SK-N-SH (cell line): ENCODE results near the gene GHRL. TPM values are rescaled to one million over a fixed set of nuclear protein-coding genes. Genes with fewer than 3 reads are reported as not detected.

Source experiments
- CTCF ChIA-PET: fragments of 300-600, 350-600 bp; formaldehyde crosslinking; extraction: SDS; loops from one replicate; lab custom pipeline; 2021; lab: Yijun Ruan, JAX
- POLR2A ChIA-PET: fragments of 350-600 bp; sonication (Branson Sonifier 250); formaldehyde crosslinking; extraction: SDS; loops from one replicate; lab custom pipeline; 2020; ENCODE audit warnings: antibody characterized with exemption, inconsistent platforms; lab: Yijun Ruan, JAX
- DNase-seq: peaks from one replicate; pipeline ENCODE4 v3.0.0; 2012
- H2AFZ ChIP-seq: fragments of 200-600 bp; sonication (generic); 2 replicates; pipeline ENCODE4 v1.8.1; 2016; ENCODE audit warnings: antibody characterized with exemption, mild to moderate bottlenecking, low read depth
- H3F3A ChIP-seq: fragments of 200-600 bp; sonication (generic); replicated peaks from 2 replicates; pipeline ENCODE3; 2016; ENCODE audit warnings: antibody characterized with exemption, mild to moderate bottlenecking; ENCODE audit not compliant: insufficient read depth
- H3K27ac ChIP-seq, 2 experiments: fragments of 200-500 bp in 1 of 2; fragments of 200-600 bp in 1 of 2; sonication (Bioruptor generic) in 1 of 2; sonication (generic), shearing (Covaris generic) in 1 of 2; 2 replicates each; pipeline versions ENCODE4 v1.5.1 to v1.6.1; 2014 to 2016; ENCODE audit warnings: low read depth in 2 of 2, inconsistent platforms in 1 of 2, low read length in 1 of 2, mild to moderate bottlenecking in 1 of 2, mixed read lengths in 1 of 2
- H3K27me3 ChIP-seq: fragments of 200-600 bp; sonication (generic), shearing (Covaris generic); 2 replicates; pipeline ENCODE4 v1.6.1; 2016; ENCODE audit warnings: mixed run types; ENCODE audit not compliant: insufficient read depth
- H3K36me3 ChIP-seq, 2 experiments: fragments of 200-500 bp in 1 of 2; fragments of 200-600 bp in 1 of 2; sonication (Bioruptor generic) in 1 of 2; sonication (generic) in 1 of 2; replicated peaks in 1 of 2; 2 replicates each; pipeline versions ENCODE3 to v1.5.1; 2014 to 2016; ENCODE audit warnings: low read length in 1 of 2, mild to moderate bottlenecking in 1 of 2; ENCODE audit not compliant: insufficient read depth in 2 of 2, control insufficient read depth in 1 of 2
- H3K4me1 ChIP-seq, 2 experiments: fragments of 200-500 bp in 1 of 2; fragments of 200-600 bp in 1 of 2; sonication (Bioruptor generic) in 1 of 2; sonication (generic), shearing (Covaris generic) in 1 of 2; 2 replicates each; pipeline versions ENCODE4 v1.5.1 to v1.6.1; 2014 to 2016; ENCODE audit warnings: low read depth in 1 of 2, low read length in 1 of 2, mixed run types in 1 of 2; ENCODE audit not compliant: insufficient read depth in 2 of 2, control insufficient read depth in 1 of 2
- H3K4me2 ChIP-seq: fragments of 200-600 bp; sonication (generic), shearing (Covaris generic); 2 replicates; pipeline ENCODE4 v1.6.1; 2017; ENCODE audit warnings: mixed run types
- H3K4me3 ChIP-seq, 2 experiments: fragments of 200-500 bp in 1 of 2; fragments of 200-600 bp in 1 of 2; sonication (Bioruptor generic) in 1 of 2; sonication (generic), shearing (Covaris generic) in 1 of 2; 2 replicates each; pipeline versions ENCODE4 v1.5.1 to v1.8.1; 2014 to 2016; ENCODE audit warnings: low read depth in 2 of 2, inconsistent platforms in 1 of 2, low read length in 1 of 2, mild to moderate bottlenecking in 1 of 2, mixed read lengths in 1 of 2, moderate library complexity in 1 of 2
- H3K79me2 ChIP-seq: fragments of 200-600 bp; sonication (generic); 2 replicates; pipeline ENCODE4 v1.8.1; 2017; ENCODE audit warnings: mild to moderate bottlenecking; ENCODE audit not compliant: insufficient read depth
- H3K9ac ChIP-seq: fragments of 200-600 bp; sonication (generic); 2 replicates; pipeline ENCODE4 v1.6.1; 2017; ENCODE audit warnings: mixed run types
- H3K9me2 ChIP-seq: fragments of 200-600 bp; sonication (generic); 2 replicates; pipeline ENCODE4 v1.6.1; 2017; ENCODE audit warnings: mixed run types
- H3K9me3 ChIP-seq: fragments of 200-600 bp; sonication (generic); 2 replicates; pipeline ENCODE4 v1.6.1; 2017; ENCODE audit warnings: mixed run types, mild to moderate bottlenecking, moderate library complexity
- H4K20me1 ChIP-seq: fragments of 200-600 bp; sonication (generic); 2 replicates; pipeline ENCODE4 v1.6.1; 2017; ENCODE audit warnings: mild to moderate bottlenecking, mixed run types; ENCODE audit not compliant: insufficient read depth
- CHD2 ChIP-seq: fragments of 150-350 bp; IDR thresholded peaks from 2 replicates; pipeline ENCODE4 v1.6.1; 2018; ENCODE audit warnings: low read length; ENCODE audit not compliant: partially characterized antibody
- EZH2phosphoT487 ChIP-seq: fragments of 200-600 bp; sonication (generic); IDR thresholded peaks from 2 replicates; pipeline ENCODE4 v1.6.1; 2017; ENCODE audit warnings: low read depth, mixed run types, mild to moderate bottlenecking, antibody characterized with exemption, moderate library complexity, borderline replicate concordance
- FOXM1 ChIP-seq: IDR thresholded peaks from 2 replicates; pipeline ENCODE4 v1.4.0; 2012; ENCODE audit warnings: low read depth, mild to moderate bottlenecking
- GABPA ChIP-seq: IDR thresholded peaks from 2 replicates; pipeline ENCODE4 v1.4.0; 2012; ENCODE audit warnings: low read depth, mild to moderate bottlenecking
- JUND ChIP-seq: IDR thresholded peaks from 2 replicates; pipeline ENCODE4 v1.4.0; 2012
- MEF2A ChIP-seq: IDR thresholded peaks from 2 replicates; pipeline ENCODE4 v1.4.0; 2012; ENCODE audit warnings: low read depth, borderline replicate concordance
- RCOR1 ChIP-seq: fragments of 150-350 bp; IDR thresholded peaks from 2 replicates; pipeline ENCODE4 v1.6.1; 2017; ENCODE audit warnings: antibody characterized with exemption, low read length
- RFX5 ChIP-seq: IDR thresholded peaks from 2 replicates; pipeline ENCODE4 v1.6.1; 2012; ENCODE audit warnings: mild to moderate bottlenecking, improper control_type of control experiment, low read length
- YY1 ChIP-seq: IDR thresholded peaks from 2 replicates; pipeline ENCODE4 v1.4.0; 2012; ENCODE audit warnings: low read depth, mild to moderate bottlenecking
- WGBS: methylation state at CpG from one replicate; pipeline ENCODE4 v1.1.6; 2017; ENCODE audit warnings: low lambda C conversion rate; 5-methylcytosine and 5-hydroxymethylcytosine counted together
- polyA plus RNA-seq, 3 experiments: library from polyadenylated mRNA; depleted of rRNA; stranded (reverse); fragments of >200 nt; gene quantifications; 2 replicates each; pipeline ENCODE4 v1.2.3, GENCODE V29; 2012
- TF ChIP-seq, protein P1 (sequence below): IDR thresholded peaks from 2 replicates; pipeline ENCODE4 v1.4.0; 2012; ENCODE audit warnings: low read depth, borderline replicate concordance
- TF ChIP-seq, protein P2 (sequence below): fragments of 200-600 bp; sonication (generic); IDR thresholded peaks from 2 replicates; pipeline ENCODE4 v1.6.1; 2017; ENCODE audit warnings: antibody characterized with exemption, mild to moderate bottlenecking, moderate library complexity
- TF ChIP-seq, protein P3 (sequence below): fragments of 150-350 bp; IDR thresholded peaks from 2 replicates; pipeline ENCODE4 v1.6.1; 2017; ENCODE audit warnings: antibody characterized with exemption, low read length, low read depth, borderline replicate concordance

The GHRL gene
- polyA plus RNA-seq, 1 of the 3 experiments (the other 2 are of a cell fraction), result not detected

DNA sequence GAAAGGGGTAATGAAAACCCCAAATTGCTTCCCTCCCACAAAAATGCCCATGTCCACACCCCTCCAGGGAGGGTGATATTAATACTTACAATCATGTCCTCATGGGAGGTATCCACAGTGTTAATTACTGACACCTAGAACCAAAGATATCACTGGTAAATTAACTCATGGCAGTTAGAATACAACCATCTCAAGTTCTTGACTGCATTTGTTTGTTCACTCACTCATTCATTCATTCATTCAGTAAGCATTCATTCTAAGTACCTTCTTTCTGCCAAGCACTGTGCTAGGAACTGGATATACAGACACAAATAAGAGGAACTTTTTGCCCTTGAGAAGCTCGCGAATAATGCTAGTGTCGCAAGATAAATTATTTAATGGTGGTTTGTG lies 25.2 kb upstream of the GHRL start:
- no peak overlapping the region for H3K27ac ChIP-seq
- WGBS, result 91% methylated on average over 3 of the region's 3 CpGs
- DNase-seq, result no peak
- no peak for TF ChIP-seq EZH2phosphoT487
- TF ChIP-seq GABPA, result no peak
- TF ChIP-seq, protein P1, sequence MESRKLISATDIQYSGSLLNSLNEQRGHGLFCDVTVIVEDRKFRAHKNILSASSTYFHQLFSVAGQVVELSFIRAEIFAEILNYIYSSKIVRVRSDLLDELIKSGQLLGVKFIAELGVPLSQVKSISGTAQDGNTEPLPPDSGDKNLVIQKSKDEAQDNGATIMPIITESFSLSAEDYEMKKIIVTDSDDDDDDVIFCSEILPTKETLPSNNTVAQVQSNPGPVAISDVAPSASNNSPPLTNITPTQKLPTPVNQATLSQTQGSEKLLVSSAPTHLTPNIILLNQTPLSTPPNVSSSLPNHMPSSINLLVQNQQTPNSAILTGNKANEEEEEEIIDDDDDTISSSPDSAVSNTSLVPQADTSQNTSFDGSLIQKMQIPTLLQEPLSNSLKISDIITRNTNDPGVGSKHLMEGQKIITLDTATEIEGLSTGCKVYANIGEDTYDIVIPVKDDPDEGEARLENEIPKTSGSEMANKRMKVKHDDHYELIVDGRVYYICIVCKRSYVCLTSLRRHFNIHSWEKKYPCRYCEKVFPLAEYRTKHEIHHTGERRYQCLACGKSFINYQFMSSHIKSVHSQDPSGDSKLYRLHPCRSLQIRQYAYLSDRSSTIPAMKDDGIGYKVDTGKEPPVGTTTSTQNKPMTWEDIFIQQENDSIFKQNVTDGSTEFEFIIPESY, result no peak
- no peak for TF ChIP-seq MEF2A
- TF ChIP-seq CHD2, result no peak
- TF ChIP-seq, protein P2, sequence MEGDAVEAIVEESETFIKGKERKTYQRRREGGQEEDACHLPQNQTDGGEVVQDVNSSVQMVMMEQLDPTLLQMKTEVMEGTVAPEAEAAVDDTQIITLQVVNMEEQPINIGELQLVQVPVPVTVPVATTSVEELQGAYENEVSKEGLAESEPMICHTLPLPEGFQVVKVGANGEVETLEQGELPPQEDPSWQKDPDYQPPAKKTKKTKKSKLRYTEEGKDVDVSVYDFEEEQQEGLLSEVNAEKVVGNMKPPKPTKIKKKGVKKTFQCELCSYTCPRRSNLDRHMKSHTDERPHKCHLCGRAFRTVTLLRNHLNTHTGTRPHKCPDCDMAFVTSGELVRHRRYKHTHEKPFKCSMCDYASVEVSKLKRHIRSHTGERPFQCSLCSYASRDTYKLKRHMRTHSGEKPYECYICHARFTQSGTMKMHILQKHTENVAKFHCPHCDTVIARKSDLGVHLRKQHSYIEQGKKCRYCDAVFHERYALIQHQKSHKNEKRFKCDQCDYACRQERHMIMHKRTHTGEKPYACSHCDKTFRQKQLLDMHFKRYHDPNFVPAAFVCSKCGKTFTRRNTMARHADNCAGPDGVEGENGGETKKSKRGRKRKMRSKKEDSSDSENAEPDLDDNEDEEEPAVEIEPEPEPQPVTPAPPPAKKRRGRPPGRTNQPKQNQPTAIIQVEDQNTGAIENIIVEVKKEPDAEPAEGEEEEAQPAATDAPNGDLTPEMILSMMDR, result no peak
- TF ChIP-seq, protein P3, sequence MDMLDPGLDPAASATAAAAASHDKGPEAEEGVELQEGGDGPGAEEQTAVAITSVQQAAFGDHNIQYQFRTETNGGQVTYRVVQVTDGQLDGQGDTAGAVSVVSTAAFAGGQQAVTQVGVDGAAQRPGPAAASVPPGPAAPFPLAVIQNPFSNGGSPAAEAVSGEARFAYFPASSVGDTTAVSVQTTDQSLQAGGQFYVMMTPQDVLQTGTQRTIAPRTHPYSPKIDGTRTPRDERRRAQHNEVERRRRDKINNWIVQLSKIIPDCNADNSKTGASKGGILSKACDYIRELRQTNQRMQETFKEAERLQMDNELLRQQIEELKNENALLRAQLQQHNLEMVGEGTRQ, result no peak
- no peak for TF ChIP-seq RCOR1
- no peak for TF ChIP-seq YY1
- no peak for TF ChIP-seq RFX5
- TF ChIP-seq JUND, result no peak
- no peak for TF ChIP-seq FOXM1
- POLR2A ChIA-PET, result no interaction called here
- peaks cover 56 to 58% of the 10 kb centered on the region in 2 experiments for H3K36me3 ChIP-seq
- peaks cover 67% of the 10 kb centered on the region for H3K79me2 ChIP-seq
- peaks cover 41% of the 10 kb centered on the region for H4K20me1 ChIP-seq
- no peaks in the 10 kb centered on the region for H3K27me3 ChIP-seq
- CTCF ChIA-PET, result interaction anchor here (5.9 kb wide), 1 partner anchor 421 kb away, joined by 29 read pairs; no protein-coding TSS in a partner anchor
- no peak overlapping the region for H3K4me2 ChIP-seq
- H3K9ac ChIP-seq, result no peak overlapping the region
- no peak overlapping the region for H3K4me3 ChIP-seq
- no peaks in the 10 kb centered on the region for H3K9me2 ChIP-seq
- H3K4me1 ChIP-seq, result peaks cover 4 to 8% of the 10 kb centered on the region in 2 experiments; a peak in 3 of 4 replicates
- no peaks in the 10 kb centered on the region for H3F3A ChIP-seq
- H3K9me3 ChIP-seq, result no peaks in the 10 kb centered on the region
- H2AFZ ChIP-seq, result no peak overlapping the region

DNA sequence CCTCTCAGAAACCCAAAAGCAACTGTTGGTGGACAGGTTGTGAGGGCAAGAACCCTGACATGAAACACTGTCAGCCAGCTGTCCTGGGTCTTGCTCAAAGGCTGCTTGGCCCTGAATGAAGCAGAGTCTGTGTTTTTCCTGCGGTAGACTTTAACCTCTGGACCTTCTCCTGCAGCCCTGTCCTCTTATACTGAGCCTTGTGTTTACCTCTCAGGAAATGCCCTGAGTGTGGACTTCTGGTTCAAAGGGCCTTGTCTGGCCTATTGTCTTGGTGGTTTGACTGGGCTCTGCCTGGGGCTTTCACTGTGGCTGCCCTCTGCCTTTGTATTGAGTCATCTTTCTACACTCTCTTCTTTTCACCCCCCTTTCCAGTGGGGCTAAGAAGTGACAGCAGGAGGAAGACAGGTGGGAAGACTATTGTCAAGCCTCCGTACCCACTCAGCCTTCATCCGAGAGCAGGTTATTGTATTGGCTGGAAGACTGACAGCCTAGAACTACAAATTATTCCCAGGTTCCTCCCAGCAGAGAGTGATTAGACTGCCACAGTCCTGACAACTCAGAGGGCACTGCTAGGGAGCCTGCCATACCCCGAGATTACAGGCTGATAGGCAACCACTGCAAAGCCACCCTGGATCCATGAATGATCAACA lies 24.7 kb upstream of the GHRL start:
- DNase-seq, result no peak
- H3K79me2 ChIP-seq, result peaks cover 67% of the 10 kb centered on the region
- peaks cover 41% of the 10 kb centered on the region for H4K20me1 ChIP-seq
- no peaks in the 10 kb centered on the region for H3K9me2 ChIP-seq
- no peak for TF ChIP-seq MEF2A
- no peaks in the 10 kb centered on the region for H3K9me3 ChIP-seq
- H3K27ac ChIP-seq, result no peak overlapping the region
- H3K4me3 ChIP-seq, result no peak overlapping the region
- 96% methylated on average over 4 of the region's 4 CpGs for WGBS
- H3K4me1 ChIP-seq, result peaks cover 4 to 8% of the 10 kb centered on the region in 2 experiments; a peak in 3 of 4 replicates
- H3K27me3 ChIP-seq, result no peaks in the 10 kb centered on the region
- H3F3A ChIP-seq, result no peaks in the 10 kb centered on the region
- H3K4me2 ChIP-seq, result no peak overlapping the region
- H3K36me3 ChIP-seq, result peaks cover 58 to 61% of the 10 kb centered on the region in 2 experiments
- H2AFZ ChIP-seq, result no peak overlapping the region
- POLR2A ChIA-PET, result no interaction called here
- H3K9ac ChIP-seq, result no peak overlapping the region
- CTCF ChIA-PET, result no interaction called here
